ENCODE data around the gene ASTL. TPM values are rescaled to one million over a fixed set of nuclear protein-coding genes. Genes with fewer than 3 reads are reported as not detected.

The ASTL gene
- total RNA-seq, 1 experiment from 2014 or later: 0.23 TPM

DNA sequence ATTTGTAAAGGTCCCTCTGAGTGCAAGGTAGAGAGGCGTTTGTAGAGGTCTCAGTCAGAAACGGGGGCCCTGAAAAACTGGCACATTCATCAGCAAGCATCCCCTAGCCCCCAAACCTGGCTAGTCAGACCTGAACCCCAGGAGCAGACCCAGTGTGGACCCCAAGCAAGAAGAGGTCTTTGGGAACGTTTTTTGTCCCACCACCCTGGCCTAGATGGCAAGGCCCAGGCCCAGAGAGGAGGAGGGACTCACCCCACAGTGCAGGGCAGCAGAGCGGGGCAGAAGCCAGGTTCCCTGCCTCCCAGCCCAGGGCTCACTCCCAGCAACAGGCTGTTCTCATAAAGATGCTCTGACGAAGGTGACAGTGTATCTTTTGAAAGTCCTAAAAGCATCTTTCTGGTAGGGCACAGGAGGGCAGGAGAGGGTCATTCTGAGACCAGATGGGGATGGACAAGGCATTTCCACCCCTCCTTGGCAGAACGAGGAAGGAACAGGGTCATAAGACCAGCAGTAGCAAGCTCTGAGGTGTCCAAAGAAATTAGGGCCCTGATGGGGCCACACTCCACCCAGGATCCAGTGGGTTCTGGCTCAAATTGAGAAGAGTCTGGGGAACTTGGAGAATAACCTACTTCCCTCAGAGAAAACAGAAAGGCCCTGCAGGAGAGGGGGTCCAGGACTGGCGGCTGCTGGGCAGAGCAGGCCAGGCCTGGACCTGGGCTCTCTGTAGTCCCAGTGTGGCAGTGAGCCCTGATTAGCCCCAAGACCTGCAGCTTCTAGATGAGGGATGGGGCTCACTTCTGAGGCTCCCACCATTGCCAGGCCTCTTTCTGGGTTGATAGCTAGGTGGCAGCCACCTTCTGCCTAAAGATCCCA is 40.1 kb downstream of the ASTL start:
- BruUV-seq (replicated peaks): no TSS peak
- Mint-ChIP-seq H3K27me3 (ENCODE audit: insufficient read depth, unreplicated experiment) (no peaks in the 10 kb centered on the region), H3K4me3 (ENCODE audit: unreplicated experiment) (no peak overlapping the region), H3K4me1 (ENCODE audit: low read depth, unreplicated experiment) (no peaks in the 10 kb centered on the region), H3K27ac (ENCODE audit: unreplicated experiment) (no peak overlapping the region), H3K9me3 (ENCODE audit: unreplicated experiment) (no peaks in the 10 kb centered on the region), H3K36me3 (ENCODE audit: insufficient read depth, unreplicated experiment) (no peaks in the 10 kb centered on the region)
- Histone ChIP-seq H3K4me3 (ENCODE audit: low read depth, low read length) (no peak overlapping the region), H3K36me3 (ENCODE audit: control insufficient read depth, insufficient read depth, low read length) (no peaks in the 10 kb centered on the region), H3K27me3 (replicated peaks; ENCODE audit: control insufficient read depth, insufficient read depth, low read length) (no peaks in the 10 kb centered on the region), H3K9me3 (no peaks in the 10 kb centered on the region), H3K4me1 (no peaks in the 10 kb centered on the region)
- POLR2A ChIA-PET: no interaction called here
- CTCF ChIA-PET: interaction anchor here (0.5 to 1.1 kb wide), 2 partner anchors 19 to 78 kb away, joined by 3 to 4 read pairs; no protein-coding TSS in a partner anchor
- intact Hi-C loops (cut with micrococcal nuclease; ENCODE audit: unreplicated experiment): no loop called here
- TF ChIP-seq, protein P1, sequence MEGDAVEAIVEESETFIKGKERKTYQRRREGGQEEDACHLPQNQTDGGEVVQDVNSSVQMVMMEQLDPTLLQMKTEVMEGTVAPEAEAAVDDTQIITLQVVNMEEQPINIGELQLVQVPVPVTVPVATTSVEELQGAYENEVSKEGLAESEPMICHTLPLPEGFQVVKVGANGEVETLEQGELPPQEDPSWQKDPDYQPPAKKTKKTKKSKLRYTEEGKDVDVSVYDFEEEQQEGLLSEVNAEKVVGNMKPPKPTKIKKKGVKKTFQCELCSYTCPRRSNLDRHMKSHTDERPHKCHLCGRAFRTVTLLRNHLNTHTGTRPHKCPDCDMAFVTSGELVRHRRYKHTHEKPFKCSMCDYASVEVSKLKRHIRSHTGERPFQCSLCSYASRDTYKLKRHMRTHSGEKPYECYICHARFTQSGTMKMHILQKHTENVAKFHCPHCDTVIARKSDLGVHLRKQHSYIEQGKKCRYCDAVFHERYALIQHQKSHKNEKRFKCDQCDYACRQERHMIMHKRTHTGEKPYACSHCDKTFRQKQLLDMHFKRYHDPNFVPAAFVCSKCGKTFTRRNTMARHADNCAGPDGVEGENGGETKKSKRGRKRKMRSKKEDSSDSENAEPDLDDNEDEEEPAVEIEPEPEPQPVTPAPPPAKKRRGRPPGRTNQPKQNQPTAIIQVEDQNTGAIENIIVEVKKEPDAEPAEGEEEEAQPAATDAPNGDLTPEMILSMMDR (IDR thresholded peaks at IDR 0.05; ENCODE audit: insufficient read depth in 1 of 2, low read depth in 1 of 2, low read length in 1 of 2, severe bottlenecking in 1 of 2, unreplicated experiment in 1 of 2): no peak
- DNase-seq: peak in 1 of 2 experiments; percentile 30

GRCh38 chr2:96097441-96097840 is 40.9 kb downstream of the ASTL start:
- ChIA-PET CTCF (no interaction called here), POLR2A (no interaction called here)
- Histone ChIP-seq H3K9me3 (no peaks in the 10 kb centered on the region), H3K4me1 (no peaks in the 10 kb centered on the region), H3K4me3 (ENCODE audit: low read depth, low read length) (no peak overlapping the region), H3K36me3 (ENCODE audit: control insufficient read depth, insufficient read depth, low read length) (no peaks in the 10 kb centered on the region), H3K27me3 (replicated peaks; ENCODE audit: control insufficient read depth, insufficient read depth, low read length) (no peaks in the 10 kb centered on the region)
- H3K36me3 Mint-ChIP-seq (ENCODE audit: insufficient read depth, unreplicated experiment): no peaks in the 10 kb centered on the region
- H3K4me3 Mint-ChIP-seq (ENCODE audit: unreplicated experiment): no peak overlapping the region
- H3K27ac Mint-ChIP-seq (ENCODE audit: unreplicated experiment): no peak overlapping the region
- H3K27me3 Mint-ChIP-seq (ENCODE audit: insufficient read depth, unreplicated experiment): no peaks in the 10 kb centered on the region
- DNase-seq: no peak
- H3K9me3 Mint-ChIP-seq (ENCODE audit: unreplicated experiment): no peaks in the 10 kb centered on the region
- intact Hi-C loops (cut with micrococcal nuclease; ENCODE audit: unreplicated experiment): no loop called here
- H3K4me1 Mint-ChIP-seq (ENCODE audit: low read depth, unreplicated experiment): no peaks in the 10 kb centered on the region
- no TSS peak for BruUV-seq (replicated peaks)
- TF ChIP-seq, protein P1 (IDR thresholded peaks at IDR 0.05; ENCODE audit: insufficient read depth in 1 of 2, low read depth in 1 of 2, low read length in 1 of 2, severe bottlenecking in 1 of 2, unreplicated experiment in 1 of 2): no peak

- Histone ChIP-seq H3K9me3 (no peaks in the 10 kb centered on the region), H3K36me3 (ENCODE audit: control insufficient read depth, insufficient read depth, low read length) (no peaks in the 10 kb centered on the region), H3K4me1 (no peaks in the 10 kb centered on the region), H3K27me3 (replicated peaks; ENCODE audit: control insufficient read depth, insufficient read depth, low read length) (no peaks in the 10 kb centered on the region), H3K4me3 (ENCODE audit: low read depth, low read length) (no peak overlapping the region)
- DNase-seq: no peak
- no peaks in the 10 kb centered on the region for H3K9me3 Mint-ChIP-seq (ENCODE audit: unreplicated experiment)
- no peak overlapping the region for H3K27ac Mint-ChIP-seq (ENCODE audit: unreplicated experiment)
- no peak overlapping the region for H3K4me3 Mint-ChIP-seq (ENCODE audit: unreplicated experiment)
- TF ChIP-seq, protein P1 (IDR thresholded peaks at IDR 0.05; ENCODE audit: insufficient read depth in 1 of 2, low read depth in 1 of 2, low read length in 1 of 2, severe bottlenecking in 1 of 2, unreplicated experiment in 1 of 2): no peak
- no peaks in the 10 kb centered on the region for H3K27me3 Mint-ChIP-seq (ENCODE audit: insufficient read depth, unreplicated experiment)
- POLR2A ChIA-PET: no interaction called here
- no peaks in the 10 kb centered on the region for H3K4me1 Mint-ChIP-seq (ENCODE audit: low read depth, unreplicated experiment)
- no peaks in the 10 kb centered on the region for H3K36me3 Mint-ChIP-seq (ENCODE audit: insufficient read depth, unreplicated experiment)
- intact Hi-C loops (cut with micrococcal nuclease; ENCODE audit: unreplicated experiment): no loop called here
- BruUV-seq (replicated peaks): no TSS peak
- CTCF ChIA-PET: interaction anchor here (1.0 kb wide), 1 partner anchor 21 kb away, joined by 3 read pairs; the partner anchor contains the start of gene ADRA2B
Measured at GRCh38 chr2:96095116-96095636, 43.1 kb downstream of the ASTL start.
